Activated CD4-positive, alpha-beta memory T cell treated with anti-CD3 and anti-CD28 coated beads for 36 hours (primary cell): ENCODE measurements around the gene ZNF98. TPM values are rescaled to one million over a fixed set of nuclear protein-coding genes. Genes with fewer than 3 reads are reported as not detected.

Source experiments
- CTCF ChIA-PET: fragments of 350-600 bp; sonication (Branson Sonifier 250); formaldehyde crosslinking; loops from one replicate; lab custom pipeline; 2021; ENCODE audit warnings: antibody characterized with exemption, inconsistent platforms; lab: Charles Lee
- POLR2A ChIA-PET: fragments of 350-600 bp; sonication (Branson Sonifier 250); formaldehyde crosslinking; loops from one replicate; lab custom pipeline; 2021; ENCODE audit warnings: antibody characterized with exemption; lab: Charles Lee
- DNase-seq: peaks from one replicate; pipeline ENCODE4 v3.0.0-alpha.2; 2020
- H3K27ac Mint-ChIP-seq: one replicate; pipeline ENCODE4 v1.8.0; 2021; ENCODE audit warnings: mixed read lengths
- H3K27me3 Mint-ChIP-seq: one replicate; pipeline ENCODE4 v1.8.0; 2021; ENCODE audit warnings: mixed read lengths
- H3K36me3 Mint-ChIP-seq: one replicate; pipeline ENCODE4 v1.8.0; 2021; ENCODE audit warnings: mixed read lengths
- H3K4me1 Mint-ChIP-seq: one replicate; pipeline ENCODE4 v1.8.0; 2021; ENCODE audit warnings: low read depth, mixed read lengths
- H3K4me3 Mint-ChIP-seq: one replicate; pipeline ENCODE4 v1.8.0; 2021; ENCODE audit warnings: mild to moderate bottlenecking, mixed read lengths
- H3K9me3 Mint-ChIP-seq: one replicate; pipeline ENCODE4 v1.8.0; 2021; ENCODE audit warnings: mixed read lengths
- intact Hi-C: fragments of 100-400 bp; cut with micrococcal nuclease; formaldehyde crosslinking; loops from one replicate; pipeline ENCODE4 v1.15.1; 2023
- total RNA-seq, 2 experiments: library from RNA; stranded (reverse); gene quantifications; one replicate each; pipeline ENCODE4 v1.2.3, GENCODE V29; 2021

The ZNF98 gene
- not detected for total RNA-seq

- POLR2A ChIA-PET = no interaction called here
- Mint-ChIP-seq H3K4me3 (no peak within 1 kb of the TSS), H3K4me1 (peaks cover 2% of the 10 kb centered on the region), H3K27ac (no peak within 1 kb of the TSS), H3K9me3 (peaks cover 35% of the 10 kb centered on the region), H3K27me3 (no peaks in the 10 kb centered on the region), H3K36me3 (peaks cover 4% of the 10 kb centered on the region)
- CTCF ChIA-PET = no interaction called here
- intact Hi-C loops = no loop called here
- no peak for DNase-seq
Measured at GRCh38 chr19:22422211-22422610, at the start of gene ZNF98. Gene ZNF98, minus strand, starts transcription at chr19:22422346. Its CDS starts 122 bp downstream, at chr19:22422224.

GRCh38 chr19:22446605-22447004, 24.5 kb upstream of the ZNF98 start:
- intact Hi-C loops = no loop called here
- POLR2A ChIA-PET = no interaction called here
- Mint-ChIP-seq H3K27ac (no peak overlapping the region), H3K4me3 (no peak overlapping the region), H3K27me3 (no peaks in the 10 kb centered on the region), H3K36me3 (peaks cover 12% of the 10 kb centered on the region), H3K9me3 (peaks cover 49% of the 10 kb centered on the region), H3K4me1 (no peaks in the 10 kb centered on the region)
- DNase-seq = no peak
- CTCF ChIA-PET = no interaction called here

GRCh38 chr19:22438011-22438410, 15.9 kb upstream of the ZNF98 start:
- peaks cover 36% of the 10 kb centered on the region for H3K9me3 Mint-ChIP-seq

GRCh38 chr19:22427960-22428913, 6.1 kb upstream of the ZNF98 start:
- Mint-ChIP-seq H3K27me3 (peaks cover 2% of the 10 kb centered on the region), H3K36me3 (peaks cover 3% of the 10 kb centered on the region), H3K9me3 (peaks cover 24% of the 10 kb centered on the region), H3K4me1 (no peaks in the 10 kb centered on the region), H3K27ac (no peak overlapping the region), H3K4me3 (no peak overlapping the region)
- intact Hi-C loops = no loop called here
- POLR2A ChIA-PET = no interaction called here
- CTCF ChIA-PET = no interaction called here
- DNase-seq = no peak

More at GRCh38 chr19:22438011-22438410, 15.9 kb upstream of the ZNF98 start:
- Mint-ChIP-seq H3K27ac (no peak overlapping the region), H3K36me3 (no peaks in the 10 kb centered on the region), H3K4me1 (no peaks in the 10 kb centered on the region), H3K4me3 (no peak overlapping the region), H3K27me3 (no peaks in the 10 kb centered on the region)
- ChIA-PET POLR2A (no interaction called here), CTCF (no interaction called here)
- intact Hi-C loops = no loop called here
- no peak for DNase-seq

GRCh38 chr19:22427547-22427946, 5.4 kb upstream of the ZNF98 start:
- peaks cover 24% of the 10 kb centered on the region for H3K9me3 Mint-ChIP-seq
- no peaks in the 10 kb centered on the region for H3K4me1 Mint-ChIP-seq
- peaks cover 2% of the 10 kb centered on the region for H3K27me3 Mint-ChIP-seq

GRCh38 chr19:22426901-22427300, 4.8 kb upstream of the ZNF98 start:
- Mint-ChIP-seq H3K27me3 (peaks cover 2% of the 10 kb centered on the region), H3K4me1 (peaks cover 2% of the 10 kb centered on the region), H3K27ac (no peak overlapping the region), H3K4me3 (no peak overlapping the region), H3K9me3 (peaks cover 25% of the 10 kb centered on the region), H3K36me3 (peaks cover 8% of the 10 kb centered on the region)
- ChIA-PET POLR2A (no interaction called here), CTCF (no interaction called here)
- no peak for DNase-seq
- intact Hi-C loops = no loop called here

More at GRCh38 chr19:22427547-22427946, 5.4 kb upstream of the ZNF98 start:
- POLR2A ChIA-PET = no interaction called here
- peaks cover 3% of the 10 kb centered on the region for H3K36me3 Mint-ChIP-seq
- H3K4me3 Mint-ChIP-seq = no peak overlapping the region
- no peak overlapping the region for H3K27ac Mint-ChIP-seq
- CTCF ChIA-PET = no interaction called here
- intact Hi-C loops = no loop called here
- DNase-seq = no peak

- intact Hi-C loops = no loop called here
- DNase-seq = no peak
- H3K4me3 Mint-ChIP-seq = no peak overlapping the region
- H3K27me3 Mint-ChIP-seq = no peaks in the 10 kb centered on the region
- H3K9me3 Mint-ChIP-seq = peaks cover 36% of the 10 kb centered on the region
- peaks cover 2% of the 10 kb centered on the region for H3K4me1 Mint-ChIP-seq
- H3K27ac Mint-ChIP-seq = no peak overlapping the region
- ChIA-PET POLR2A (no interaction called here), CTCF (no interaction called here)
- peaks cover 4% of the 10 kb centered on the region for H3K36me3 Mint-ChIP-seq
Measured at GRCh38 chr19:22421797-22422196, 349 bp downstream of the ZNF98 start.

- Mint-ChIP-seq H3K4me1 (no peaks in the 10 kb centered on the region), H3K27ac (no peak overlapping the region), H3K27me3 (no peaks in the 10 kb centered on the region), H3K4me3 (no peak overlapping the region), H3K36me3 (no peaks in the 10 kb centered on the region), H3K9me3 (peaks cover 9% of the 10 kb centered on the region)
- intact Hi-C loops = no loop called here
- DNase-seq = no peak
- CTCF ChIA-PET = no interaction called here
- POLR2A ChIA-PET = no interaction called here
Measured at GRCh38 chr19:22354665-22355064, 67.5 kb downstream of the ZNF98 start.

Other genes with a start within 250 kb of the ZNF98 start
- not detected for gene ZNF676, start 225.4 kb downstream of the ZNF98 start, total RNA-seq
- gene ZNF729, start 135.9 kb downstream of the ZNF98 start, total RNA-seq = not detected
- 1 to 10 TPM; 1.6 to 1.9 TPM for gene ZNF492, start 212.0 kb upstream of the ZNF98 start, total RNA-seq